Measurements from ENCODE around the gene POLR1B.

The POLR1B gene

GRCh38 chr2:112540906-112541305, 1.4 kb upstream of the POLR1B start:
- Histone ChIP-seq H2AK5ac (ENCODE audit: low read depth, low read length) (no peak overlapping the region), H4K8ac (ENCODE audit: low read depth, low read length) (no peak overlapping the region), H3K27ac (replicated peaks; ENCODE audit: low read length) (no peak overlapping the region), H3K27me3 (ENCODE audit: control insufficient read depth in 3 of 3, insufficient read depth in 3 of 3, low read depth in 1 of 3, low read length in 3 of 3) (no peaks in the 10 kb centered on the region), H2BK5ac (ENCODE audit: low read length) (no peak overlapping the region), H3K36me3 (replicated peaks in 1 of 2; ENCODE audit: control insufficient read depth in 2 of 2, insufficient read depth in 2 of 2, low read length in 2 of 2) (peaks cover 0 to 6% of the 10 kb centered on the region in 2 donors), H2BK12ac (ENCODE audit: low read length) (no peak overlapping the region), H3K4me2 (ENCODE audit: insufficient read depth, low read length, poor library complexity, severe bottlenecking) (no peak overlapping the region), H3K4me3 (ENCODE audit: low read length in 2 of 2) (no peak overlapping the region), H3K79me1 (ENCODE audit: low read depth, low read length) (no peaks in the 10 kb centered on the region), H2BK15ac (ENCODE audit: low read length) (no peak overlapping the region), H2AFZ (ENCODE audit: low read length) (peak overlapping the region; percentile 95), H3K9ac (ENCODE audit: low read depth, low read length, poor library complexity) (no peak overlapping the region), H3K4ac (ENCODE audit: low read length) (no peak overlapping the region), H3K14ac (ENCODE audit: low read length) (no peak overlapping the region), H2BK120ac (ENCODE audit: low read depth, low read length) (no peak overlapping the region), H3K9me3 (replicated peaks in 1 of 2; ENCODE audit: control insufficient read depth in 2 of 2, insufficient read depth in 1 of 2, low read depth in 1 of 2, low read length in 2 of 2) (no peaks in the 10 kb centered on the region), H3K4me1 (ENCODE audit: control insufficient read depth in 2 of 2, insufficient read depth in 1 of 2, low read depth in 1 of 2, low read length in 2 of 2) (peaks cover 1 to 2% of the 10 kb centered on the region in 2 donors), H3K23ac (ENCODE audit: low read depth, low read length, poor library complexity) (no peak overlapping the region), H3K18ac (ENCODE audit: low read length) (no peak overlapping the region), H4K91ac (ENCODE audit: low read depth, low read length, poor library complexity) (no peak overlapping the region)
- no CpG with 5 or more reads among the region's 2 CpGs for WGBS, 2 donors (ENCODE audit: extremely low coverage in 2 of 2, insufficient read length in 2 of 2, insufficient replicate concordance in 1 of 2)
- no peak for DNase-seq (ENCODE audit: low spot score)

GRCh38 chr2:112541315-112542122, 746 bp upstream of the POLR1B start:
- Histone ChIP-seq H4K8ac (ENCODE audit: low read depth, low read length) (peak overlapping the region; percentile 2), H4K91ac (ENCODE audit: low read depth, low read length, poor library complexity) (no peak overlapping the region), H3K27me3 (ENCODE audit: control insufficient read depth in 3 of 3, insufficient read depth in 3 of 3, low read depth in 1 of 3, low read length in 3 of 3) (no peaks in the 10 kb centered on the region), H3K18ac (ENCODE audit: low read length) (peak overlapping the region; percentile 99), H3K9me3 (replicated peaks in 1 of 2; ENCODE audit: control insufficient read depth in 2 of 2, insufficient read depth in 1 of 2, low read depth in 1 of 2, low read length in 2 of 2) (no peaks in the 10 kb centered on the region), H3K4me1 (ENCODE audit: control insufficient read depth in 2 of 2, insufficient read depth in 1 of 2, low read depth in 1 of 2, low read length in 2 of 2) (peaks cover 1 to 2% of the 10 kb centered on the region in 2 donors), H3K36me3 (replicated peaks in 1 of 2; ENCODE audit: control insufficient read depth in 2 of 2, insufficient read depth in 2 of 2, low read length in 2 of 2) (peaks cover 0 to 10% of the 10 kb centered on the region in 2 donors), H2AFZ (ENCODE audit: low read length) (peak overlapping the region; percentile 95), H3K9ac (ENCODE audit: low read depth, low read length, poor library complexity) (peak overlapping the region; percentile 97), H3K4me3 (ENCODE audit: low read length in 2 of 2) (peak overlapping the region; percentile 88 to 93), H2BK12ac (ENCODE audit: low read length) (no peak overlapping the region), H3K23ac (ENCODE audit: low read depth, low read length, poor library complexity) (peak overlapping the region; percentile 94), H2BK120ac (ENCODE audit: low read depth, low read length) (peak overlapping the region; percentile 84), H2BK5ac (ENCODE audit: low read length) (peak overlapping the region; percentile 93), H3K79me1 (ENCODE audit: low read depth, low read length) (no peaks in the 10 kb centered on the region), H2BK15ac (ENCODE audit: low read length) (peak overlapping the region; percentile 30), H3K4ac (ENCODE audit: low read length) (no peak overlapping the region), H2AK5ac (ENCODE audit: low read depth, low read length) (no peak overlapping the region), H3K14ac (ENCODE audit: low read length) (no peak overlapping the region), H3K27ac (replicated peaks; ENCODE audit: low read length) (peak overlapping the region; percentile 85), H3K4me2 (ENCODE audit: insufficient read depth, low read length, poor library complexity, severe bottlenecking) (peak overlapping the region; percentile 95)
- peak; percentile 64 for DNase-seq (ENCODE audit: low spot score)
- no CpG with 5 or more reads among the region's 34 CpGs for WGBS, 2 donors (ENCODE audit: extremely low coverage in 2 of 2, insufficient read length in 2 of 2, insufficient replicate concordance in 1 of 2)

- peak overlapping the region; percentile 88 to 93 for H3K4me3 ChIP-seq (ENCODE audit: low read length in 2 of 2)
- H4K8ac ChIP-seq (ENCODE audit: low read depth, low read length) = no peak overlapping the region
- H2AFZ ChIP-seq (ENCODE audit: low read length) = peak overlapping the region; percentile 95
- H3K9ac ChIP-seq (ENCODE audit: low read depth, low read length, poor library complexity) = no peak overlapping the region
- no peak overlapping the region for H2BK12ac ChIP-seq (ENCODE audit: low read length)
- H2BK15ac ChIP-seq (ENCODE audit: low read length) = no peak overlapping the region
- no peak for DNase-seq (ENCODE audit: low spot score)
- no peaks in the 10 kb centered on the region for H3K27me3 ChIP-seq (ENCODE audit: control insufficient read depth in 3 of 3, insufficient read depth in 3 of 3, low read depth in 1 of 3, low read length in 3 of 3)
- peaks cover 1 to 2% of the 10 kb centered on the region in 2 donors for H3K4me1 ChIP-seq (ENCODE audit: control insufficient read depth in 2 of 2, insufficient read depth in 1 of 2, low read depth in 1 of 2, low read length in 2 of 2)
- H3K36me3 ChIP-seq (replicated peaks in 1 of 2; ENCODE audit: control insufficient read depth in 2 of 2, insufficient read depth in 2 of 2, low read length in 2 of 2) = peaks cover 8 to 25% of the 10 kb centered on the region in 2 donors
- H3K23ac ChIP-seq (ENCODE audit: low read depth, low read length, poor library complexity) = no peak overlapping the region
- peak overlapping the region; percentile 95 for H3K4me2 ChIP-seq (ENCODE audit: insufficient read depth, low read length, poor library complexity, severe bottlenecking)
- H2AK5ac ChIP-seq (ENCODE audit: low read depth, low read length) = no peak overlapping the region
- no peak overlapping the region for H3K27ac ChIP-seq (replicated peaks; ENCODE audit: low read length)
- H2BK5ac ChIP-seq (ENCODE audit: low read length) = no peak overlapping the region
- H4K91ac ChIP-seq (ENCODE audit: low read depth, low read length, poor library complexity) = no peak overlapping the region
- no peak overlapping the region for H3K14ac ChIP-seq (ENCODE audit: low read length)
- H3K4ac ChIP-seq (ENCODE audit: low read length) = no peak overlapping the region
- no peak overlapping the region for H3K18ac ChIP-seq (ENCODE audit: low read length)
- no peak overlapping the region for H2BK120ac ChIP-seq (ENCODE audit: low read depth, low read length)
- no peaks in the 10 kb centered on the region for H3K9me3 ChIP-seq (replicated peaks in 1 of 2; ENCODE audit: control insufficient read depth in 2 of 2, insufficient read depth in 1 of 2, low read depth in 1 of 2, low read length in 2 of 2)
- no peaks in the 10 kb centered on the region for H3K79me1 ChIP-seq (ENCODE audit: low read depth, low read length)
- no CpG with 5 or more reads among the region's 18 CpGs for WGBS, 2 donors (ENCODE audit: extremely low coverage in 2 of 2, insufficient read length in 2 of 2, insufficient replicate concordance in 1 of 2)
Measured at GRCh38 chr2:112542984-112543661, 858 bp downstream of the POLR1B start.

- Histone ChIP-seq H2BK120ac (ENCODE audit: low read depth, low read length) (no peak overlapping the region), H3K36me3 (replicated peaks in 1 of 2; ENCODE audit: control insufficient read depth in 2 of 2, insufficient read depth in 2 of 2, low read length in 2 of 2) (peaks cover 15 to 66% of the 10 kb centered on the region in 2 donors), H3K18ac (ENCODE audit: low read length) (no peak overlapping the region), H3K9ac (ENCODE audit: low read depth, low read length, poor library complexity) (no peak overlapping the region), H3K9me3 (replicated peaks in 1 of 2; ENCODE audit: control insufficient read depth in 2 of 2, insufficient read depth in 1 of 2, low read depth in 1 of 2, low read length in 2 of 2) (no peaks in the 10 kb centered on the region), H3K79me1 (ENCODE audit: low read depth, low read length) (peaks cover 2% of the 10 kb centered on the region), H4K8ac (ENCODE audit: low read depth, low read length) (no peak overlapping the region), H4K91ac (ENCODE audit: low read depth, low read length, poor library complexity) (no peak overlapping the region), H2BK12ac (ENCODE audit: low read length) (no peak overlapping the region), H3K4me2 (ENCODE audit: insufficient read depth, low read length, poor library complexity, severe bottlenecking) (no peak overlapping the region), H3K23ac (ENCODE audit: low read depth, low read length, poor library complexity) (no peak overlapping the region), H3K27me3 (ENCODE audit: control insufficient read depth in 3 of 3, insufficient read depth in 3 of 3, low read depth in 1 of 3, low read length in 3 of 3) (no peaks in the 10 kb centered on the region), H3K14ac (ENCODE audit: low read length) (no peak overlapping the region), H2AFZ (ENCODE audit: low read length) (no peak overlapping the region), H3K4me3 (ENCODE audit: low read length in 2 of 2) (no peak overlapping the region), H3K27ac (replicated peaks; ENCODE audit: low read length) (no peak overlapping the region), H2AK5ac (ENCODE audit: low read depth, low read length) (no peak overlapping the region), H2BK15ac (ENCODE audit: low read length) (no peak overlapping the region), H2BK5ac (ENCODE audit: low read length) (no peak overlapping the region), H3K4ac (ENCODE audit: low read length) (no peak overlapping the region), H3K4me1 (ENCODE audit: control insufficient read depth in 2 of 2, insufficient read depth in 1 of 2, low read depth in 1 of 2, low read length in 2 of 2) (peaks cover 1 to 2% of the 10 kb centered on the region in 2 donors)
- WGBS, 2 donors (ENCODE audit: extremely low coverage in 2 of 2, insufficient read length in 2 of 2, insufficient replicate concordance in 1 of 2) = no CpG with 5 or more reads among the region's 4 CpGs
- DNase-seq (ENCODE audit: low spot score) = no peak
Measured at GRCh38 chr2:112547333-112547732, 5.1 kb downstream of the POLR1B start.
